Measurements from ENCODE around the gene ALG1L2. TPM values are rescaled to one million over a fixed set of nuclear protein-coding genes. Genes with fewer than 3 reads are reported as not detected.
A peak's percentile ranks its signal among the peaks of the same experiment; 100 is the strongest.
"Not testable (repeated sequence)": the region's sequence is repeated elsewhere in the genome, so short reads cannot be mapped to it uniquely, and the experiment has no call there.

ALG1L2 gene
- total and polyA plus RNA-seq, 4 donors: 0.89 to 2.5 (median 1.5) TPM

DNA sequence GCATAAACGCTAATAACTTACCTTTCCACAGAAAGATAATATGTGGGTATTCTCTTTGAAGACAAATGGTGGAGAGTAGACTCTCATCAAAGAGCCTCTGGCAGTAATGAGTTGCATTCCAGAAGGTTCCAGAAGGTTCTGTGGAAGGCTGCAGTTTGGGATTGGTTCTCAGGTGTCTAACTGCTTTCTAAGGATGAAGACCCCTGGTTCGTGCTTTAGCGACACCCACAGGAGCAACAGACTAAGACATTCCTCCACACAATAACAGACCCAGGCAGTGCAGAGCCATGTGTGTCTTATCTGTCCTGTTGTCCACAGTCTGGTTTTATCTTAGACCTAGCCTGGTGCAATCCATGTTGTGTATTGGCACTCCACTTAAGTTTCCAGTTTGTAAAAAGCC lies 9.1 kb downstream of the ALG1L2 start:
- DNase-seq (ENCODE audit: low read depth in 4 of 6, low spot score in 6 of 6): peak in 1 of 6 donors; percentile 41
- not testable (repeated sequence) for H3K36me3 ChIP-seq (ENCODE audit: control insufficient read depth, insufficient read depth, low read length); H3K27me3 ChIP-seq (ENCODE audit: control insufficient read depth, insufficient read depth, low read length); H3K4me1 ChIP-seq (ENCODE audit: control insufficient read depth, insufficient read depth, low read length); H3K9me3 ChIP-seq (ENCODE audit: control insufficient read depth, insufficient read depth, low read length); H3K27ac ChIP-seq (ENCODE audit: low read depth, low read length); H3K4me3 ChIP-seq (ENCODE audit: low read depth, low read length)
- no CpG with 5 or more reads among the region's 3 CpGs for WGBS (ENCODE audit: insufficient coverage)

- Histone ChIP-seq H3K27ac (ENCODE audit: low read depth, low read length) (no peak overlapping the region), H3K4me3 (ENCODE audit: low read depth, low read length) (no peak overlapping the region), H3K36me3 (ENCODE audit: control insufficient read depth, insufficient read depth, low read length) (no peaks in the 10 kb centered on the region), H3K27me3 (ENCODE audit: control insufficient read depth, insufficient read depth, low read length) (no peaks in the 10 kb centered on the region), H3K4me1 (ENCODE audit: control insufficient read depth, insufficient read depth, low read length) (peaks cover 10% of the 10 kb centered on the region), H3K9me3 (ENCODE audit: control insufficient read depth, insufficient read depth, low read length) (no peaks in the 10 kb centered on the region)
- WGBS (ENCODE audit: insufficient coverage): 94% methylated on average over 12 of the region's 14 CpGs
- DNase-seq (ENCODE audit: low read depth in 4 of 6, low spot score in 6 of 6): no peak
These were observed 10.3 kb downstream of the ALG1L2 start for GRCh38 chr3:130091958-130092357.

DNA sequence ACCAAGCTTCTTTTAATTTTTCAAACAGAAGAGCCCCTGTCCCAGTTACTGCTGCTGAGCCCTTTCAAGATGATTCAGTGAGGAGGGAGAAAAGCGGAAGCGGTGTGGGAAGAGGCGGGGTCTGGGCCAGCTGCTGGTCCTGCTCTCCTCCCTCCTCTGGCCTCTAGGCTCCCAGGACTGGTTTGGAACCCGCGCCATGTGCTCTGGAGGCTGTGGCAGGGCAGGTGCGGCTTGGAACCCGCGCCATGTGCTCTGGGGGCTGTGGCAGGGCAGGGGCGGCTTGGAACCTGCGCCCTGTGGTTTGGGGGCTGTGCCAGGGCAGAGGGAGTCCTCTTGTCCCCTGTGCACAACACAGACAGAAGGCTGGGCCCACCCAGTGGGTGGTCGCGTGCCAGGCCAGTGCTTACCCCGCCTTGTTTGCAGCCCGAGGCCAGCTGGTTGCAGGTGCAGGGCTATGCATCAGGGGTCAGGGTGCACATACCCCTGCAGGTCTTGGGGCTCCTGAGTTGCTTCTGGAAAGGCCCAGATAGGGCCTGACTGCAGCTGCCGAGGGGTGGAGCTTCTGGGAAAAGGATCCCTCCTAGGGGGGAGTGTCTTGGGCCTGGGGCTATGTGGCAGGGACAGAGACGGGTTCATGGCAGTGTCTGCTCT lies 12.2 kb downstream of the ALG1L2 start:
- Histone ChIP-seq H3K4me3 (ENCODE audit: low read depth, low read length) (no peak overlapping the region), H3K36me3 (ENCODE audit: control insufficient read depth, insufficient read depth, low read length) (no peaks in the 10 kb centered on the region), H3K9me3 (ENCODE audit: control insufficient read depth, insufficient read depth, low read length) (no peaks in the 10 kb centered on the region), H3K27me3 (ENCODE audit: control insufficient read depth, insufficient read depth, low read length) (no peaks in the 10 kb centered on the region), H3K27ac (ENCODE audit: low read depth, low read length) (no peak overlapping the region), H3K4me1 (ENCODE audit: control insufficient read depth, insufficient read depth, low read length) (peaks cover 13% of the 10 kb centered on the region)
- DNase-seq (ENCODE audit: low read depth in 4 of 6, low spot score in 6 of 6): peak in 1 of 6 donors; percentile 0
- WGBS (ENCODE audit: insufficient coverage): 76% methylated on average over 14 of the region's 16 CpGs

- not testable (repeated sequence) for H3K9me3 ChIP-seq (ENCODE audit: control insufficient read depth, insufficient read depth, low read length); H3K27me3 ChIP-seq (ENCODE audit: control insufficient read depth, insufficient read depth, low read length); H3K4me3 ChIP-seq (ENCODE audit: low read depth, low read length); H3K36me3 ChIP-seq (ENCODE audit: control insufficient read depth, insufficient read depth, low read length); H3K27ac ChIP-seq (ENCODE audit: low read depth, low read length)
- peaks cover 13% of the 10 kb centered on the region for H3K4me1 ChIP-seq (ENCODE audit: control insufficient read depth, insufficient read depth, low read length)
- peak in 1 of 6 donors; percentile 0 for DNase-seq (ENCODE audit: low read depth in 4 of 6, low spot score in 6 of 6)
- WGBS (ENCODE audit: insufficient coverage): 90% methylated on average over 4 of the region's 11 CpGs
These were observed 12.9 kb downstream of the ALG1L2 start for GRCh38 chr3:130094491-130094941.

DNA sequence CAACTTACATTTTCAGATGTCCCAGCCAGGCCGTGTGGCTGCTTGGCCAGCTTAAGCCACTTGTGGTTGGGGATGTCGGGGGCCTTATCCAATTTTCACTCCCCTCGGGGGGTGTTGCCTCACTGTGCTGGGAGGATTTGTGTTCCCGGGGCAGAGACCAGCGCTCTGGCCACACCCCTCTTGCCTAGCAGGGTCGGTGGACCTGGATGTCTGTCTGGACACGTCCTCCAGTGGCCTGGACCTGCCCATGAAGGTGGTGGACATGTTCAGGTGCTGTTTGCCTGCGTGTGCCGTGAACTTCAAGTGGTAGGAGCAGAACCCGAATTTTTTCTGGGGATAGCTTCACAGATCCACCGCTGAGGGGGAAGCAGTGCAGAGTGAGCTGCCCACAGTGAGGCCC lies 14.2 kb downstream of the ALG1L2 start:
- H3K36me3 ChIP-seq (ENCODE audit: control insufficient read depth, insufficient read depth, low read length); H3K4me3 ChIP-seq (ENCODE audit: low read depth, low read length); H3K27ac ChIP-seq (ENCODE audit: low read depth, low read length); H3K9me3 ChIP-seq (ENCODE audit: control insufficient read depth, insufficient read depth, low read length); H3K27me3 ChIP-seq (ENCODE audit: control insufficient read depth, insufficient read depth, low read length): not testable (repeated sequence)
- peaks cover 13% of the 10 kb centered on the region for H3K4me1 ChIP-seq (ENCODE audit: control insufficient read depth, insufficient read depth, low read length)
- 43% methylated on average over 3 of the region's 11 CpGs for WGBS (ENCODE audit: insufficient coverage)
- peak in 1 of 6 donors; percentile 0 for DNase-seq (ENCODE audit: low read depth in 4 of 6, low spot score in 6 of 6)

DNA sequence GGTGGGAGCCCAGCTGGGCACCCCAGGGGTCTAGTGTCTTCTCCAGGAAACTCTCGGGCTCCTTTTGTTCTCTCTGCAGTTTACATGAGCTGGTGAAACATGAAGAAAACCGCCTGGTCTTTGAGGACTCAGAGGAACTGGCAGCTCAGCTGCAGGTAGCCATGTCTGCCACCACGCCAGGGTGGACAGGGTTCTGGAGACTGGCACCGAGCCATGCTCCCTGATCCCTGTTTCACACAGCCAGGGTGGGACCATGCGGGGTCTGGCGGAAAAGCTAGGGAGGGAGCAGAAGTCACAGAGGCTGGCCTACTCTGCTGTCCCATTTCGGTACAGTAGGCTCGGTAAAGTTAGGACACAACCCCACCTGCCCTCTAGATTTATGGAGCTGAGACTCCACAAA lies 15.5 kb downstream of the ALG1L2 start:
- WGBS (ENCODE audit: insufficient coverage): 75% methylated on average over 8 of the region's 8 CpGs

GRCh38 chr3:130097690-130098638 lies 16.3 kb downstream of the ALG1L2 start:
- not testable (repeated sequence) for H3K9me3 ChIP-seq (ENCODE audit: control insufficient read depth, insufficient read depth, low read length)

More for the DNA sequence above, 15.5 kb downstream of the ALG1L2 start:
- H3K9me3 ChIP-seq (ENCODE audit: control insufficient read depth, insufficient read depth, low read length); H3K36me3 ChIP-seq (ENCODE audit: control insufficient read depth, insufficient read depth, low read length); DNase-seq (ENCODE audit: low read depth in 4 of 6, low spot score in 6 of 6); H3K4me3 ChIP-seq (ENCODE audit: low read depth, low read length); H3K27ac ChIP-seq (ENCODE audit: low read depth, low read length); H3K27me3 ChIP-seq (ENCODE audit: control insufficient read depth, insufficient read depth, low read length): not testable (repeated sequence)
- peaks cover 13% of the 10 kb centered on the region for H3K4me1 ChIP-seq (ENCODE audit: control insufficient read depth, insufficient read depth, low read length)

GRCh38 chr3:130098639-130099385 lies 17.2 kb downstream of the ALG1L2 start:
- not testable (repeated sequence) for H3K9me3 ChIP-seq (ENCODE audit: control insufficient read depth, insufficient read depth, low read length); H3K27me3 ChIP-seq (ENCODE audit: control insufficient read depth, insufficient read depth, low read length); H3K4me3 ChIP-seq (ENCODE audit: low read depth, low read length); H3K36me3 ChIP-seq (ENCODE audit: control insufficient read depth, insufficient read depth, low read length); H3K27ac ChIP-seq (ENCODE audit: low read depth, low read length)
- H3K4me1 ChIP-seq (ENCODE audit: control insufficient read depth, insufficient read depth, low read length): peaks cover 10% of the 10 kb centered on the region
- WGBS (ENCODE audit: insufficient coverage): 65% methylated on average over 6 of the region's 19 CpGs
- DNase-seq (ENCODE audit: low read depth in 4 of 6, low spot score in 6 of 6): peak in 2 of 6 donors; percentile 0 to 21

More at GRCh38 chr3:130097690-130098638, 16.3 kb downstream of the ALG1L2 start:
- H3K4me1 ChIP-seq (ENCODE audit: control insufficient read depth, insufficient read depth, low read length): peaks cover 13% of the 10 kb centered on the region
- not testable (repeated sequence) for H3K27ac ChIP-seq (ENCODE audit: low read depth, low read length); H3K4me3 ChIP-seq (ENCODE audit: low read depth, low read length); H3K27me3 ChIP-seq (ENCODE audit: control insufficient read depth, insufficient read depth, low read length); H3K36me3 ChIP-seq (ENCODE audit: control insufficient read depth, insufficient read depth, low read length)
- 61% methylated on average over 10 of the region's 16 CpGs for WGBS (ENCODE audit: insufficient coverage)
- peak in 1 of 6 donors; percentile 0 for DNase-seq (ENCODE audit: low read depth in 4 of 6, low spot score in 6 of 6)

GRCh38 chr3:130102545-130102944 lies 20.9 kb downstream of the ALG1L2 start:
- not testable (repeated sequence) for DNase-seq (ENCODE audit: low read depth in 4 of 6, low spot score in 6 of 6); H3K4me1 ChIP-seq (ENCODE audit: control insufficient read depth, insufficient read depth, low read length); H3K9me3 ChIP-seq (ENCODE audit: control insufficient read depth, insufficient read depth, low read length); H3K27ac ChIP-seq (ENCODE audit: low read depth, low read length); H3K27me3 ChIP-seq (ENCODE audit: control insufficient read depth, insufficient read depth, low read length); H3K4me3 ChIP-seq (ENCODE audit: low read depth, low read length)
- peaks cover 12% of the 10 kb centered on the region for H3K36me3 ChIP-seq (ENCODE audit: control insufficient read depth, insufficient read depth, low read length)
- WGBS (ENCODE audit: insufficient coverage): 82% methylated on average over 17 of the region's 19 CpGs
